ENCODE measurements around the gene HOXD3.

HOXD3 gene

DNA sequence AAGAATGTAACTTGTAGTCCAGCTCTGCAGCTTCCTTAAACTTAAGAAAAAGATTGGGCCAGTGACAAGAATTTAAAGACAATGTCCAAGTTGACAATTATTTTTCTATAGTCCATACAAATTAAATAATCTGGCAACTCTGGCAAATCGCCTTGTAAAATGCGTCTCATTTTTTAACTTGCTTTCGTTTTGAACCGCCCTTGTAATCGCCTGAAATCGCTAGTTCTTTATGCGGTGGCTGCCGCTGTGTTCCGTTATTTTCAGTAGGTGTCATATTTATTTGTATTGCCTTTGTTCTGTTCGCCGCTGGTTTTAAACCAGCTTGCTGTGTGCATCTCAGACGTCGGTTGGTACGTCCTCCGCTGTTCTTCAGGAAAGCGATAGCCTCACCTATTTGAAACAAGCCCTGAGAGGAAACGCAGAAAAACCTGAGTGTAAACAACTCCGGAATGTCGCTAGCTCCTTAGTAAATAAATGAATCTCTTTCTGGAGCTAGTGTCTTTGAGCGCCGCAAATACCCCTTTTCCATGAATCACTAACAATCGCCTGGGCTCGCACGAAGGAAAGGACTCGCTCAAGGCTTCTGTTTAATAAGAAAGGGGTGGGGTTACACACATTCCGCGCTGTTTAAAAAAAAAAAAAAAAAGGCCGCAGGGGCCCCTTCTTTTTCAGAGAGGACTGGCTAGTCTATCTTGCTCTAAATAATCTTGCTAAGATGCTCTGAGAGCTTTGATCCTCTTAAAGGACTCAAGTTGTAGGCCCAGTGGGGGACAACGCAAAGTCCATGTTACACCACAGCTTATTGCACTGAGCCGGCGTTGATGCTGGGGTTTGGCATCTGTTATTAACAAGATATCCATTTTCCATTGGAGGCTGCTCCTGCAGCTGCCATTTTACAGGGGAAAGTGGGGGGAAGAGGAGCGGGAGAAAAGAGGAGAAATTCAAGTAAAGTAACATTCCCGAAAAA lies 24.6 kb upstream of the HOXD3 start:
- no peak for DNase-seq (ENCODE audit: low read depth)

- no peak for DNase-seq (ENCODE audit: low read depth)
These were observed 23.7 kb upstream of the HOXD3 start for GRCh38 chr2:176133389-176133788.

- DNase-seq (ENCODE audit: low read depth) = no peak
These were observed 23.1 kb upstream of the HOXD3 start for GRCh38 chr2:176134035-176134434.

GRCh38 chr2:176135035-176135440 lies 22.1 kb upstream of the HOXD3 start:
- DNase-seq (ENCODE audit: low read depth) = no peak

GRCh38 chr2:176136374-176137251 lies 20.5 kb upstream of the HOXD3 start:
- DNase-seq (ENCODE audit: low read depth) = no peak

DNA sequence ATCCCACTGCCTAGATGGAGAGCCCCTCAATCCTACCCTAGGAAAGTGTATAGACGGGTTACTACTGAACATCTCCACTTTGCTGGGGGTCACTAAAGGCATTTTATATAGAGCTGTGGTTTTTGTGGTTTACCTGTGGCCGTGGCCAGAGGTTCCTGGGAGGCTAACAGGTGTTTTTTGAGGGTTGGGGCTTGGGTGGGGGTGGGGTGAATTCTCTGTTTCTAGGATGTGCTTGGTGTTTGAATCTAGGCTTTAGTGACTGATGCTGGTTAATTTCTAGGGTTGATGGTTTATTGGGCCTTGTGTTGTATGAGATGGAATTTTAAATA lies 19.9 kb upstream of the HOXD3 start:
- no peak for DNase-seq (ENCODE audit: low read depth)

- no peak for DNase-seq (ENCODE audit: low read depth)
These were observed 19.2 kb upstream of the HOXD3 start for GRCh38 chr2:176137906-176138305.

GRCh38 chr2:176138526-176138922 lies 18.6 kb upstream of the HOXD3 start:
- DNase-seq (ENCODE audit: low read depth) = no peak

DNA sequence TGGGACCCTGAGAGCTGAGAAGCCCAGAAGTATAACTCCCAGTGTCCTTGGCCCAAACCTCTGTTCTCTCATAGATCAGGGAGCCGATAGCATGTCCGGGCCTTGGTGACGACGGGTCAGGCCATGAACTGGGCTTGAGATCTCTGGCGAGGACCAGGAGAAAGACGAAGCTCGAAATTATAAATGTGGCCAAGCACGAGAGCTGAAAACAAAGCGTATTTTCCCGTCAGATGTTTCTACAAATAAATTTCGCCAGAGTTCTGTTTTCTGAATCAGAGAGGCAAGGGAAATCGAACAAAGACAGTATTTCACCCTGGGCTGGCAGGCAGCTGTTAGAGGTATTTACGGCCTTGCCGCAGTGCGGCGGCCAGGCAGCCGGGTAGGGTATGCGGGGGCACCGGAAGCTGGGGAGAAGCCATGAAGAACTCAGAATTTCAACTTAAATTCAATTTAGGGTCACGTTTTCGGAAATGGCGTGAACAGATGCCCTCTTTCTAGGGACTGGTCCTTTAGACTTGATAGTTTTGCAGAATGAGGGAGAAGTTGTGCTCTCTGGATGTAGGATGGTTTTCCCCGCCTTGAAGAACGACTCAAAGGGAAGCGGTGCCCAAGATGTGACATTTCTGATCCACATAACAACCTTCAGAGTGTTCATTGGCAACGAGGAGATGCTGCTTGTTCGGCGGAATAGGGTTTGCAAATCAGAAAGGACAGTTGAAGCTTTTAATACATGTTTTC lies 18.0 kb upstream of the HOXD3 start:
- DNase-seq (ENCODE audit: low read depth) = no peak

- no peak for DNase-seq (ENCODE audit: low read depth)
These were observed 17.2 kb upstream of the HOXD3 start for GRCh38 chr2:176139661-176140512.

DNA sequence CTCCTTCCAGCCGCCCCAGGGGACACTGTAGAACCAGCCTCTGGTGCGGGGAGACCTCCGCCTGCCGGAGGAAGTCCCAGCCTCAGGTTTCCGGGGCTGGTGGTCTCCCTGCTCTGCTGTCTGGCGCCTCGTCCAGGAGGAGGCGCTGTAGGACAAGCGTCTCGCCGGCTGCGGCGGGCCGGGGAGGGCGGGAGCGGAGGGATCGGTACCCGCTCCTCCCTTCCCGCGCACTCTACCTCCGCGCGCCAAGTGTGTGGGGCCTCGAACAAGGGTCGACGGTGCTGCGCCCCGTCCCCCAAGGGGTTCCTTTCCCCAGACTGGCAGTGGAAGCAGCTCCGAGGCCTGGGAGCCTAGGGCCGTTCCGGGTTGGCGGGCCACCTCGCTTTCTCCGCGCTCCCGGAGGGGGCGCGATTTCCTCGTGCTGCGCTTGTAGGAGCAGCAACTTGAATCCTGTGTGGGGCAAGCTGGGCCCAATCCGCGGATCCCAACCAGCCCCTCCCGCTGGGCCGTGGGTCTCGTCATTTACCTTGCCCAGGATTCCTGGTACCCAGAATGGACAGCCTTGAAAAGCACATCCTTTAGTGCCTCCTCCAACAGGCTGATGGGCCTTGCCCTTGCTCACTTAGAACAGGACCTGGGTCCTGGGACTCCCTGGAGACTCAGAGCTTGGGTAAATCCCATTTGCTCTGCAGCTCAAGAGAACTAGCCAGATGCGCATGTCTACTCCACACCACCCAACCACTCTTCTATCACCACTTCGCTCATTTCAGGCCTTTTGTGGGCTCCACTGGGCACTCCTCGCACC lies 16.4 kb upstream of the HOXD3 start:
- peak; percentile 19 for DNase-seq (ENCODE audit: low read depth)

- DNase-seq (ENCODE audit: low read depth) = no peak
These were observed 14.8 kb upstream of the HOXD3 start for GRCh38 chr2:176142281-176142680.

DNA sequence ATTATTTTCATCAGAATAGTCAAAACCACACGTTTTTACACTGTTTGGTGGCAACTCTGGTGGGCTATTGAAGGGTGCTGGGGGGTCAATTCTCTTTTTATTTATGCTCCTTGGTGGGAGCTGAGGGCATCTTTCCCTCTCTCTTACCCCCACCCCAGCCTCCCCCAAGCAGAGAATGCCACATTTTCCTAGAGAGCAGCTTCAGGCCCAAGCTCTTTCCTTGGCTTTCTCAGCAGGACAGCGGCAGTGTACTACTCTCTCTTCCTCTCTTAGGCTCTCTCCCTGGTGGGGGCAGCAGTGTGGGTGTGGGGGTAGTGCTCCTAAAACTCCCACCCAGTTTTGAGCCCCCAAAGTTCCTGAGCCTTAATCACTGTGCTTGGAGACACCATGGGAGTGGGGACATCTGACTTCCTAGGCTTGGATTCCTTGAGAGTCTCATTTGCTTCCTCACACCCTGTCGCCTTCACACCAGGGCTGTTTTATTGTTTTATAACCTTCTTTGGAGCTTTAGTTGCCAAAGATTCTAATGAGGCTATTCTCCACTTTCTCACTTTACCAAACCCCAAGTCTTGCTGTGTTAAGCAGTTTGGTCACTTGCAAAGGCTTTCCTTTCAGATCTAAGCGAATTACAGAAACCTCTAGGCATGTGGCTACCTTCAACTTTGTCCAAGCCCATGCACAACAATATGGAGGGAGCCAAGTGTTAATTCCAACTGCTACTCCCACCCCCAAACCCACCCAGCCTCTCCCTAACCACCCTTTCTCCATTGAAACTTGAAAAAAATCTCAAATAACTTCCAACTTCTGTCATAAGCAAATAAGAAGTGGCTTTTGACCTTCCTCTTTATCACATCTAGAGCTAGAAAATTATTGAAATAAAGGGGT lies 11.8 kb upstream of the HOXD3 start:
- DNase-seq (ENCODE audit: low read depth) = no peak

GRCh38 chr2:176146101-176146500 lies 11.0 kb upstream of the HOXD3 start:
- DNase-seq (ENCODE audit: low read depth) = no peak

GRCh38 chr2:176146645-176147044 lies 10.5 kb upstream of the HOXD3 start:
- no peak for DNase-seq (ENCODE audit: low read depth)

DNA sequence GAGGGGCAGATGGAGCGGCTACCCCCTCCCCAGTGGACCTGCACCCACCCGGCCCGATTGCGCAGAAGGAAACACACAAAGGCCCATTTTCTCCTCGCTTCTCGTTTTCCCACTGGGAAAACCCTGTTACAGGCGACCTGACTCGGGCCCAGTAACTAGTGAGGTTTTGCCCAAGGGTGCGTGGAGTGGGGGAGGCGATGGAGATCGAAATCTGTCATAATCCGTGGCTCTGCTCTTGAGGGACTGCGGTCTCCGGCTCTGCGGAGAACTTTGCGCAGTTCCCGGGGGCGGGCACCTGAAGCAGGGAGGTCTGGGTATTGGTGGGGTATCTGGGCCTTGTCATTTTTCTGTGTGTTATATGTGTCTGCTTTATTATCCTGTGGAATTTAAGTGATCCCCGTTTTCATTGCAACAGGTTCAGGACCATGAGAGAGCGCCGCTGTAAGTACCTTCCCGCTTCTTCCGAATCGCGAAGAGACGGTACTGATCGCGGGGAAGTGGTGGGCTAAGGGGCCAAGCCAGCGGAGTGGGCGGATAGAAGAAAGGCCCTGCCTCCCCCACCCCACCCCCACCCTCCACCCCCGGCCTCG lies 9.8 kb upstream of the HOXD3 start:
- DNase-seq (ENCODE audit: low read depth) = no peak

DNA sequence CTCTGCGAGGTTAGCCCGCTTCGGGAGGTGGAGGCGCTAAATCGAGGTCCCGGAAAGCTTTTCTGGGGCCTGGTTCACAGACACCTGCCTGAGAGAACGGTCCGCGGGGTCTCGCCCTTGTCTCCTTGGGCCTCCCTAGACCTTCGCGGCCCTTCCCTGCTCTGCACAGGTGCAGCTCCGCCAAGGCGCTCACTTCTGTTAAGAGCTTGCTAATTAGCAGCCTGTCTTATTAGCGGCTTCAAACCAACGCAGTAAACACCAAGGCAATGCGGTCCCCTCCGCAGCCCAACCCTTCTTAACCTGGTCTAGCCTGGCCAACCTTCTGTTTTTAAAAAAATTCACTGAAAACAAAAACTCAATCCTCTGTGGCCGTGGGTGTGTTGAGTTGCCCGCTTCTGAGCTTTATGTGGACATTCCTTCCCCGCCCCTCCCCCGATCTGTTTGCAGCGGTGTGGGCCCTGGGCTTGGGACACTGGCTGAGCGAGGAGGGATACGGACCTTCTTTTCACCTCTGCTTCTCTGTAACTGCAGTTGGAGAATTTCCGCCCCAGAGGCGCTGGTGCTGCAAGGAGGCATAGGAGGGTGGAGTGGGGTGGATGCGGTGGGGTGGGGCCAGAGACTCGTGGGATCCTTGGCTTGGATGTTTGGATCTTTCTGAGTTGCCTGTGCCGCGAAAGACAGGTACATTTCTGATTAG lies 9.2 kb upstream of the HOXD3 start:
- no peak for DNase-seq (ENCODE audit: low read depth)

GRCh38 chr2:176148751-176149421 lies 8.2 kb upstream of the HOXD3 start:
- DNase-seq (ENCODE audit: low read depth) = no peak
